ENCODE data around the gene CDH23.

The CDH23 gene

DNA sequence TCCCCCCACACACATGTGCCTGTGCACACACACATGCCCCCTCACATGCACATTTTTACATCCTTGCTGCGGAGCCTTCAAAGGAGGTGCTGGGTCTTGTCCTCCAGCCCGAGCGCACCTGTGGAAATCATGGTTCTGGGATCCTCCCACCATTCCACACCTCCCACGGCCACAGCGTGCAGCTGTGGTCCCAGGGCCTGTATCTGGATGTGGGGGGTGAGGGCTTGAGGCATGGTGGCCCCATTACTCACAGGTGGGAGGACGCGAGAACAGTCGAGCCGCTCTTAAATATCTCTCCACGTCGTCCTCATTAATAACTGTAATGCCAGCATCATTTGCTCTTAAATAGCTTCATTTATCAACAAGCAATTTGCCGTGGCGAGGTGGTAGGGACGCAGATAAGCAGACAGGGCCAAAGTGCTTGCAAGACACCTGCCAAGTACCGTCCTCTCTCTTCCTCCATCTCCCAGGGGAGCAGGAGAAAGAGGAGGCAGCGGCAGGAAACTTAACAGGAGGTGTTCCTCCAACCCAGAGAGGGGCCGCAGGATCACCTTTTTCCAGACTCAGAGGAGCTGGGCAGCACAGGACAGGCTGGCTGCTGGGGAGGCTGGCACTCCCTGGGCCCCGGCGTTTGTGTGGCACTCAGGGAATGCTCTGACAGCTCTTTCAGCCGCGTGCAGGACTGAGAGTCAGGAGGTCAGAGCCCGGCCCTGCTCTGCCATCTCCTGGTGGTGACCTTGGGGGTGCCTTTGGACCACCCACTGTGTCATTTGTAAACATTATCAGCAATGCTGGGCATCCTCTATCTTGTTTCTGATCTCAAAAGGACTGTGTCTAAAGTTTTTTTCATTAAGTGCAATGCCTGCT, 87.4 kb downstream of the CDH23 start:
- peak in 6 of 42 donors; percentile 6 to 51 (median 36) for DNase-seq
- intact Hi-C loops (cut with DNase I): no loop called here

DNA sequence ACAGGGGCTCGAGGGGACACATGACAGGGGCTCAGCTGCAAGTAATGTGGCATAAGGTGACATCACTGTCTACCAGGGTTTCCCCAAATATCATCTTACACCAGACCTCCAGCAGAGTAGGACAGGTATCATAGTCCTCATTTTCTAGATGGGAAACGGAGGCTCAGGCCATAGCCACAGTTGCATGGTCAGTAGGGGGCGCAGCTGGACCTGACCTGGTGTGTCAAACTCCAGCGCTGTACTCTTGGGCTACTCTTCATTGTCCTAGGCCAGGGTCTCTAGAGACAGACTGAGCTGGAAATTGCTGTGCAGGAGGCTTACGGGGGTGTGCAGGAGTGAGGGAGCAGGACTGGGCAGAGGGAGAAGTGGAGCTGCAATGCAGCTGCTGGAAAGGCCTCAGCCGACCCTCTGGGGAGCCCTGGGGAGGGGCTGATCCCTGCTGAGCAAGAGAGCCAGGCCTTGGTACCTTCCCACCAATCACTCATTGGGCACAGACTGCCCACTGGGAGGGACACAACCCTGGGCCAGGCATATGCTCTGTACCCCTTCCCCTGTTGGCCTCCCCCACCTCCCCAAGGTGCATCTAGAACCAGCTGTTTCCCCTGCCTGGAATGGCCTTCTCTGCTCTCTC, 89.9 kb downstream of the CDH23 start:
- DNase-seq: peak in 41 of 42 donors; percentile 22 to 89 (median 68)
- intact Hi-C loops (cut with DNase I): no loop called here

DNA sequence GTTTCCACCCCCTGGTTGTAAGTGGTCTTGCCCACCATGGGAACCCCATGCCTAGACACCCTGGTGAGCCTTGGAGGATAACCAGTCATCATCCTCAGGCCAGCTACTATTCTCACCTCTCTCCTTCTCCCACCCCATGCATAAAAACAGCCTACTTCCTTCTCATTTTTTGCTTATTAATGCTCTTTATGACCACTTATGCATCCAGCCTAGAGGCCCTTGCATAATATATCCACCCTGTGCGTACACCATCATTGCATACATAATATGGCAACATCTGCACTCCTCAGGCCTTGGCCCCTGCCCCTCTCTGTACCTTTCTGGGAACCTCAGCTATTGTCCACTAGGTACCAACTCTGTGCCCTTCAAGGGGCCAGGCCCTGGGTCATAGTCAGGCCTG, 91.0 kb downstream of the CDH23 start:
- no peak for DNase-seq
- intact Hi-C loops (cut with DNase I): no loop called here

DNA sequence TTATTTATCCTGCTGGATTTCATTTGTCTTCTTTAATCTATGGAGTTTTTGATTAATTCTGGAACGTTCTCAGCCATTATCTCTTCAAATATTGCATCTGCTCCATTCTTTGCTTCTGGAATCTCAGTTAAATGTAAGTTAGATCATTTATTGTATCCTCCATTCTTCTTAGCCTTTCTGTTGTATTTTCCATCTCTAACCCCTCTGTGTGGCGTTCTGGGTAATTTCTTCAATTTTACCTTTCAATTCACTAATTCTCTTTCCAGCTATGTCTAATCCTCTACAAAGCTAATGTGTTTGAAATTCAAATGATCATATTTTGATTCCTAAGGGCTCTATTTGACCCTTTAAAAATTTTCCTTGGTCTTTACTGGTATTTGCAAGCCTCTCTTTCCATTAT, 92.4 kb downstream of the CDH23 start:
- intact Hi-C loops (cut with DNase I): no loop called here
- no peak for DNase-seq

DNA sequence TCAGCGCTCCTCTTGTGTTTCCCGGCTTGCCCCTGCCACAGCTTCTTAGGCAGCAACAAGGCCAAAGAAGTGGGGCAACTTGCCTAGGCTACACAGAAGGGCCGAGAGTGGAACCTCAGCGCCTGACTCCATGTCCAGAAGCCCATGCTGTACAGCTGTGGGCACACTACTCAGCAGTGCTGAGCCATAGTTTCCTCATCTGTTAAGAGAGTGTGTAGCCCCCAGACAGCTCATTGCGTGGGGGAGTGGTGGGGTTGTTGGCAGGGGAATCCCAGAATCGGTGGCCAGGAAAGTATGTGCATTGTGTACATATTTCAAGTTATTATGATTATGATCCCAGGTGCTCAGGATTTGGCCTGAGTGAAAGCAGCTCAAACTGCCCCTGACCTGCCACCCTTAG, 96.2 kb downstream of the CDH23 start:
- no peak for DNase-seq

DNA sequence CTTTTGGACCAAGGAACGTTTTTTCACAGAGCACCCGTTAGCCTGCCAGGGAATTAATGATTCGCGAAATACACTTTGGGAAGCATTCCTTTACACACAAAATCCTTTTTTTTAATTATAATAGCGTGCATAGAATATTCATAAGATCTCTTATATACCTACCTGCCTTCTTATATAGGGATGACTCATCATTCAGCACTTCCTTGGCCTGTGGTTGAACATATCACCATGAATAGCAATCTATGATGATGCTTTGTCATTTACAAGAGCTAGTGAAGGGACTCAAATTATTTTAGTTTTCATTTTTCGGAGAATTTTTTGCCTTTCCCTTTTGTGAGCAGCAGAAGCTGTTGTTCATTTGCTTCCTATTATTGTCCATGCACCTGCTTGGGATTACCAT, 97.0 kb downstream of the CDH23 start:
- intact Hi-C loops (cut with DNase I): no loop called here
- DNase-seq: no peak

More for the DNA sequence above, 96.2 kb downstream of the CDH23 start:
- intact Hi-C loops (cut with DNase I): no loop called here

DNA sequence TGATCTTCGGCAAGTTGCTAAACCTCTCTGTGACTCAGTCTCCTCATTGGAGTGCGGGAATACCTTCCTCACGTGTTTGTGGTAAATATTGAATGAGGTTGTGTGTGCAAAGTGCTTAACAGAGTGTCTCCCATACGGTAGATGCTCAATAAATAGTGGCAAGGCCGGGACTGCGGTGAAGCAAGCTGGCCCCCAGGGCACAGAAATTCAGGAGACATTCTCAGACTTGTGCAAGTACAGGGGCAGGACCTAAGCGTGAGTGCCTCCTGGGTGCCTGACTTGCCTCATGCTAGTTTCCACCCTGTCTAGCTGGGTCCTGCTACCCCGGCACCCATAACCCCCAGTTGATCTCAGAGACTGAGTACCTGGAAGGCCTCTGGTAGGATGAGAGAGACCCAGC, 97.8 kb downstream of the CDH23 start:
- intact Hi-C loops (cut with DNase I): no loop called here
- DNase-seq: no peak

DNA sequence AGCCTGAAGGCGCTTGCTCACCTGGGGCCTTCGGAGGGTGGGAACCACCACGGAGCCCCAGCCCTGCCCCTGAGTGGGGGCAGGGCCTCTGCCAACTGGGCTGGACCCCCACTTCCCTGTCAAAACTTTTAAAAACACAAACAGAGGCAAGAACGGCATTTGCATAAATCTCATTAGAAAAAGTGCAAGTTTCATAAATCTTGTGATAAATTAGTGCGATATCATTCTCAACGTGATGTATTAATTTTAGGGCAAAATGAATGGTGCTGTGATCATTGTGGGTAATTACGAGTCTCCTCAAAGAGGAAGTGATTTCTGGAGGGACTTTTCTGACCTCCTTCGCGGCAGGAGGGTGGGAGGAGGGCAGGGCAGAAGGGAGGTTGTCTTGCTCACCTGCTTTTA, 98.3 kb downstream of the CDH23 start:
- intact Hi-C loops (cut with DNase I): no loop called here
- DNase-seq: no peak

DNA sequence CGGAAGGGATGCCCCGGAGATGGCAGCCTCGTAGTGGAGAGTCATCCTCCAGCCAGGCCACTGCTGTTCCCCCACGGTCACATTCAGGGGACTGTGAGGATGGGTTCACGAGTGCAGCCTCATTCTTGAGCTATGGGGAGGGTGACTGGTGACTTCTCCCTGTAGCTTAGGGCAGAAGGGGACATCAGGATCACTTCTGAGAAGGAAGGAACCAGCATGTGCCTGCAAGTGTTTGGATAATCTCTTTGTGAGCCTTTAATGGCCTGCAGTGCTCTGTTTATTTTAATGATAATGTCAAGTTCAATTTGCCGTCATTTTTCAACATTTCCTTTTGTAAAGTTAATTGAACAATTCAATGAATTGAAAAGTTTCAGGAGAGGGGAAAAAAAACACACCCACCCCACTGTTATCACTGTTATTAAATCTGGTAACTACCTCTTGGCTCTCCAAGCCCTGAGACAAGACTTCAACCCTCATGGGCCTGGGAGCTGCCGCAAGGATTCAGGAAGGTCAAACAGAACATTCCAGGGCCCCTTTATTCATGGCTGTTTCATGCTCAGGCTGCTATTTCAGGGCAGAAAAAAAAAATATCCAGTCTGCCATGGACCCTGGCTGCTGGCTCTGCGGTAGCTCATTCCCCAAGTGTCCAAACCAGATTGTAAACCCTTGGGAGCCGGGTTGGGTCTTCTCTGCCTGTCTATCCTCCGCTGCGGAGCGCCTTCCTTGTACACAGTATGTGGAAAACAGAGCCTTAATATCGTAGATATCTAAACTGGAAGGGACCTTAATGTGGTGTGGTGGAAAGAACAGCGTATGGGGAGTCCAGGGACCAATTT, 100.4 kb downstream of the CDH23 start:
- DNase-seq: no peak
- intact Hi-C loops (cut with DNase I): no loop called here

DNA sequence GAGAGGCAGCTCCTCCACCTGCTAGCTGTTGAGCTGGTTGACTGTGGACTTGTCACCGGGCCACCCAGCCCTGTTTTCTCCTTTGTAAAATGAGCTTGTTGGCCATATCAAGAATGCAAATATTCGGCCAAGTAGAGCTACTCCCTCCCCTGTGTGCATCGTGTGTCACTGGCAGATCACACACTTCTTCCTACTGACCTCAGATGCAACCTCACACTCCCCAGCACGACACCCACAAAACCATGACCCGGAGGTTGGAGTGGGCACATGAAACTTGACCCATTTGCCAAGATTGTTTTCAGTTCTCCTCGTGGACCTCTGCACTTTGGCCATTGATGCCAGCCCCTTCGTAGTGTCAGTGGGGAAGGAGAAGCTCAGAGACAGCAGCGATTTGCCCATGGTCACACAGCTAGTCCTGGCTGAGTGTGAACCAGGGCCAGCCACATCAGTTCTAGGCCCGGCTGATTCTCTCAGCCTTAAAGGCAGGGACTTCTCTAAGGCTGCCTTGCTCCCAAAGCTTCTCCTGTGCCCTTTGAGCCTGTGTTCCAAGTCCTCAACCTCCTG, 101.1 kb downstream of the CDH23 start:
- intact Hi-C loops (cut with DNase I): no loop called here
- DNase-seq: no peak

DNA sequence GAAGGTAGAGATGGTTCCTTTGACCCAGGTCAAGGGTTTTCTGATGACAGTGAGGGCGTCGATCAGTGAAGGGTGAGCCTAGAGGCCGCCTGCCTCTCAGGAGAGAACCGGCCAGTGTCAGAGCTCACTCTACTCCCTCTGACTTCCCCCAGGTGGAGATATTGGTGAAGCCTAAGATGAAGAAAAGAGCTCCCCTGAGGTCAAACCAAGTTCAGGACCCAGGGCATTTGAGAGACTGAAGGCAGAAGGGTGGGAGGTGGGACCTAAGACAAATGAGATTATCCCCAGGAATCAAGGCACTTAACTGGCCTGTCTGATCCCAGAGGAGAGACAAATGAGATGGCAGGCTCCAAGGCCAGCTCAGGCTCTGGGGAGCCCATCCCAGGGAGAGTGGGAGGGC, 104.7 kb downstream of the CDH23 start:
- DNase-seq: no peak
- intact Hi-C loops (cut with DNase I): no loop called here

DNA sequence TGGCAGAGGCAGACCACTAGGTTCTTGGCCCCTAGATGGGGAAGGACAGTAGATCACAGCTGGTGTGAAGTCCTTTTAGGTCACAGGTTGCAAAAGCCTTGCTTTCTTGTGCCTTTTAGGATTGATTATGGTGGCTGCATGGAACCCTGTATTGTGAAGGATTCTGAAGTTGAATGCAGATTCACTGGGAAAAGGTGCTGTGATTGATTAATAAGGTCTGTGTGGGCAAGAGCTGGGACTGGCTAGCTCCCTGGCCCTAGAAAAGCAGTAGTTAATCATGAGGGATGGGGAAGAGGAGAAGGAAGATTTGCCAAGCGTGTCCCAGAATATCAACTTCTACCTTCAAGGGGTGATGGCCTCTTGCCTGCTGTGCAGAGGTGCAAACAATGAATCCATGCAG, 105.5 kb downstream of the CDH23 start:
- intact Hi-C loops (cut with DNase I): no loop called here
- no peak for DNase-seq

DNA sequence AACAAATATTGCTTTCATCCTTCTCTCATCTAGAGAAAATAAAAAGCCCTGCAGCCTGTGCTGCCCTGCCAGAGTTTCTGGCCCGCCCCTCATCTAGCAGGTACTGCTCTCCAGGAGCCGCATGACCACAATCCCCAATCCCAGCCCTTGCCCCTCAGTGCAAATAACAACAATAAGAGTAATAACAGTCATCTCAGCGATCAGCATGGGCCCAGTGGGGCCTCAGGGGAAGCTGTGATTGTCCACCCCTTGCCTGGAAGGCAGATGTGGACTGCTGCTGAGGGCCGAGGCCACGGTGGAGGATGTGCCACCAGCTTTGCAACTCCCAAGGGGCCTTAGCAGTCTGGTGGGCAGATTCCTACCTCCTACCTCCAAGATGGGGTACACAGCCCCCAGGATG, 106.1 kb downstream of the CDH23 start:
- intact Hi-C loops (cut with DNase I): no loop called here
- no peak for DNase-seq

DNA sequence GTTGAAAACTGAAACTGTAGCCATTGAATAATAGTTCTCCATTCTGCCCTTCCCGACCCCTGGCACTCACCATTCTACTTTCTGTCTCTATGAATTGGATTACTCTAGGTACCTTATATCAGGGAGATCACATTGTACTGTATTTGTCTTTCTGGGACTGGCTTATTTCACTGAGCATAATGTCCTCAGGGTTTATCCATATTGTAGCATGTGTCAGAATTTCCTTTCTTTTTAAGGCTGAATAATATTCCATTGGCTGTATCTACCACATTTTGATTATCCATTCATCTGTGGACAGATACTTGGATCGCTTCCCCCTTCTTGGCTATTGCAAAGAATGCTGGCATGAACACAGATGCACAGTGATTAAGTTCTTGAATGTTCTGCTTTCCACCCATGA, 107.4 kb downstream of the CDH23 start:
- intact Hi-C loops (cut with DNase I): no loop called here
- no peak for DNase-seq

DNA sequence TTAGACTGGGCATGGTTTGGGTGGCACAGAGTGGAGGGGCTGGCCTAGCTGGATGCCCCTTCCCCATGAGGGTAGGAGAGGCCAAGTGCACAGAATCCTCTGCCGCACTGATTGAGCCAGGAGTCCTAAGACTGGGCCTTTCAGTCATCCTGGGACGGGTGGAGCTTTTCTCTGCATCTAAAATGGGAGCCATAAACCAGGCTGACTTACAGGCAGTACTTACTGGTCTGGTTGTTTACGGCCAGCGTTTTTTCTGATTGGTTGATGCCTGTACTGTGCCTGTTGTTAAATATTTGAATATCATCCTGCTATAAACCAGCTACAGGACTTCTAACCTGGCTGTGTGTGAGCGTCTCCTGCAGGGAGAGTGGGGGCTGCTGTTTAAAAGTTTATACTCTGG, 107.8 kb downstream of the CDH23 start:
- no peak for DNase-seq
- intact Hi-C loops (cut with DNase I): no loop called here

DNA sequence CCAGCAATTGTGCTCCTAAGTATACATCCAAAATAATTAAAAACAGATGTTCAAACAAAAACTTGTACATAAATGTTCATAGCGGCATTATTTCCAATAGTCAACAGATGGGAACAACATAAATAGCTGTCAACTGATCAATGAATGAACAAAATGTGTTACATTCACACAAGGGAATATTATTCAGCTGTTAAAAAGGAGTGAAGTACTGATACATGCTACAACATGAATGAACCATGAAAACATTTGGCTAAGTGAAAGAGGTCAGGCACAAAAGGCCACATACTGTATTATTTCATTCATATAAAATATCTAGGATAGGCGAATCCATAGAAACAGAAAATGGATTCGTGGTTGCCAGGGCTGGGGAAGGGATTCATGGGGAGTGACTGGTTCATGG, 109.1 kb downstream of the CDH23 start:
- no peak for DNase-seq
- intact Hi-C loops (cut with DNase I): no loop called here

DNA sequence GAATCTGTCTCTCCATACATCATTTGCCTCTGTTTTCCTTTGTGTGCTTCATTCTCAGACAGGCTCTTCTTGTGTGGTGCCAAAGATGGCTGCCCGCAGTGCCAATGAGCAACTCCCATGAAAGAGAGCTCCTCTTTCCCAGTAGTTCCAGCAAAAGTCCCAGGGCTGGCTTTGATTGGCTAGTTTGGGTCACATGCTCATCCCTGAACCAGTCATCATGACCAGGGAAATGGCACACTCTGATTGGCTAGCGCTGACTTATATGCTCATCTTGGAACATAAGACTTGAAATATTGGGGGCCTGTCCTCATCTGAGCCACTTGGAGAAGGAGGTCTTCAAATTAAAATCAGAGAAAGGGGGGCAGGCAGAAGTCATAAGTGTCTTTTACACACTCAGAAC, 112.7 kb downstream of the CDH23 start:
- no peak for DNase-seq
- intact Hi-C loops (cut with DNase I): no loop called here

DNA sequence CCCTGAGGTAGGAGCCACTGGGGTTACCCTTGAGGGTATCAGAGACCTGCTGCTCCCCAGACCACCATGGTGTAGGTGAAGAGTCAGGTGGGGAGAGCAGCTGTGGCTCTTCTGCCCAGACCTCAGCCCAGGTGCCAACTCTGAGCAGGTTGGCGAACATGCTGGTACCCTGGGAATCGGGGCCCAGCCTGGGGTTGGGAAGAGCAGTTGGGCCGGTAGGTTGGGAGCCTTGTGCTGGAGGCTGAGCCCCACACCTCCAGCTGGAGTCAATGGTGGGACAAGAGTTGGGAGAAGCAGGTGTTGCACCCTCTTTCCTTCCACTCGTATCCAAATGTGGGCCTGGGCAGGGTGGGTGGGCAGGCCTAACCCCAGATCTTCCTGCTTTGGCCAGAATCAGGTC, 114.5 kb downstream of the CDH23 start:
- no peak for DNase-seq
- intact Hi-C loops (cut with DNase I): no loop called here

DNA sequence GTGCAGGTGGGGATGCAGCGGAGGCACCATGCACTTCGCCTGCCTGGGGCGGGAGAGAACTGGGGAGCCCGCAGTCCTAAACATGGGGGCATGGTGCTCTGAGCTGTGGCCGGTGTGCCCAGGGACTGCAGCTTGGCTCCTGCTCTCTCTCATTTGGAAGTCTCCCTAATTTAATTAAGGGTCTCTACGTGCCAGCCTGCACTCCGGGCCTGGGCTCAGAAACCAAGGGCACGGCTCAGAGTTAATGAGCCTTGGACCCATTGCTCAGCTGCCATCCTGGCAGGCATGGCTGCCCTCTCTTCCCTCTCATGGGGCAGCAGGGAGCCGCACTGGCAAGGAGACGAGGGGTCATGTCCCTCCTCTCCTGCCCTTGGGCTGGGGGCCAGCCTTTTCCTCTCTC, 115.6 kb downstream of the CDH23 start:
- intact Hi-C loops (cut with DNase I): no loop called here
- DNase-seq: no peak
